GM23248 (cell line): ENCODE data around the gene SLIT3.

Experiments used
- EZH2 ChIP-seq: fragments of 200-600 bp; sonication (generic); IDR thresholded peaks from 2 replicates; pipeline ENCODE4 v1.6.1; 2018; ENCODE audit warnings: antibody characterized with exemption, mild to moderate bottlenecking; ENCODE audit not compliant: insufficient read depth, poor library complexity, severe bottlenecking
- EZH2phosphoT487 ChIP-seq: fragments of 200-600 bp; sonication (generic); IDR thresholded peaks from 2 replicates; pipeline ENCODE4 v1.6.1; 2018; ENCODE audit warnings: antibody characterized with exemption, moderate library complexity, mild to moderate bottlenecking, low read depth; ENCODE audit not compliant: insufficient read depth

DNA sequence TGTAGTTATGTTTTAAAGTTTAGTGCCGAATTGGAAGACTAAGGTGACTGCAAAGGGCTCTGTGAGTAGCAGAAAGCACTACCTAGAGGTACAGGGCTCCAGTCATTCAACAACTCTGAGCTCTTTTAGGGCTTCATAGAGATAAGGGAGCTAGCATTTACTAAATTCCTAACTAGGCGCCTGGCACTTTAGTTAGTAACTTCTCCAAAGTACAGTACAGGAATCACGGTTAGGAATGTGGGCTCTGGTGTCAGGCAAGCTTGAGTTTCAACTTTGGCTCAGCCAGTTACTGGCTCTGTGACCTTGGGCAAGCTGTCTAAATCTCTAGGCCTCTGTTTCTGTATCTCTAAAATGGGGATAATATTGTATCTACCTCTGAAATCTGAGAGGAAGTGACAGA, 115.3 kb downstream of the SLIT3 start:
- no peak for TF ChIP-seq EZH2
- no peak for TF ChIP-seq EZH2phosphoT487
